ENCODE measurements around the gene TRABD2B. TPM values are rescaled to one million over a fixed set of nuclear protein-coding genes. Genes with fewer than 3 reads are reported as not detected.

TRABD2B gene
- total RNA-seq, 1 experiment from 2014 or later, result 10.3 TPM

DNA sequence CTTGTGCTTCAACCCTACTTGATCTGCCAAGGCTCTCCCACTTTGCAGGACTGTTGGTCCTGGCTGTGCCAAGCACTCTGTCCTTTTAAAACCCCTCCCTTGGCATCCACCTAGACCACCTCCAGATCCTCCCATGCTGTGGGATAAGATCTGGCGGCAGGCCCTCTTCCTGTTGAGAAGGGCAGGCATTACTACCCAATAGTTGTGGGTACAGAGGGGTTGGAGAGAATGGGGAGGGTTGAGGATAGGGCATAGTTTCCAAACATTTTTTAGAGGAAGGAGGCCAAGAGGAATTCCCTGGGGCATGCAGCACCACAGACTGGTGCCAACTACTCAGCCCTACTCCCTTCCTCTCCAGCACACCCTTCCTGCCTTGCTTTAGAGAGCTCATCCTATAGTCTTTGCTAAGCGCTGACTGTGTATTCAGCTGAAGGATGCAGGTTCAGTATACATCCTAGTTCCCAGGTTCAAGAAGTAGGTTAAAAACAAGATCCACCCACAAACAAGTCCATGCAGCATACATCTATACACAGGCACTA is 70.7 kb downstream of the TRABD2B start:
- ChIA-PET CTCF (interaction anchor here (1.6 to 1.8 kb wide), 2 partner anchors 135 to 141 kb away, joined by 4 read pairs; no protein-coding TSS in a partner anchor), POLR2A (no interaction called here)
- Mint-ChIP-seq H3K4me3 (no peak overlapping the region), H3K27me3 (ENCODE audit: low read depth) (no peaks in the 10 kb centered on the region), H3K9me3 (no peaks in the 10 kb centered on the region), H3K4me1 (peaks cover 16% of the 10 kb centered on the region), H3K36me3 (no peaks in the 10 kb centered on the region), H3K27ac (no peak overlapping the region)
- TF ChIP-seq, protein P1, sequence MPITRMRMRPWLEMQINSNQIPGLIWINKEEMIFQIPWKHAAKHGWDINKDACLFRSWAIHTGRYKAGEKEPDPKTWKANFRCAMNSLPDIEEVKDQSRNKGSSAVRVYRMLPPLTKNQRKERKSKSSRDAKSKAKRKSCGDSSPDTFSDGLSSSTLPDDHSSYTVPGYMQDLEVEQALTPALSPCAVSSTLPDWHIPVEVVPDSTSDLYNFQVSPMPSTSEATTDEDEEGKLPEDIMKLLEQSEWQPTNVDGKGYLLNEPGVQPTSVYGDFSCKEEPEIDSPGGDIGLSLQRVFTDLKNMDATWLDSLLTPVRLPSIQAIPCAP (CRISPR knock-in tag; IDR thresholded peaks at IDR 0.05), result no peak
- no peak for TF ChIP-seq HMGXB4 (CRISPR knock-in tag; IDR thresholded peaks at IDR 0.05)
- no peak for TF ChIP-seq RORB (CRISPR knock-in tag; IDR thresholded peaks at IDR 0.05)
- TF ChIP-seq ELF4 (CRISPR knock-in tag; IDR thresholded peaks at IDR 0.05; ENCODE audit: low read depth), result no peak
- DNase-seq (ENCODE audit: low spot score) (no peak), ATAC-seq (no peak)

DNA sequence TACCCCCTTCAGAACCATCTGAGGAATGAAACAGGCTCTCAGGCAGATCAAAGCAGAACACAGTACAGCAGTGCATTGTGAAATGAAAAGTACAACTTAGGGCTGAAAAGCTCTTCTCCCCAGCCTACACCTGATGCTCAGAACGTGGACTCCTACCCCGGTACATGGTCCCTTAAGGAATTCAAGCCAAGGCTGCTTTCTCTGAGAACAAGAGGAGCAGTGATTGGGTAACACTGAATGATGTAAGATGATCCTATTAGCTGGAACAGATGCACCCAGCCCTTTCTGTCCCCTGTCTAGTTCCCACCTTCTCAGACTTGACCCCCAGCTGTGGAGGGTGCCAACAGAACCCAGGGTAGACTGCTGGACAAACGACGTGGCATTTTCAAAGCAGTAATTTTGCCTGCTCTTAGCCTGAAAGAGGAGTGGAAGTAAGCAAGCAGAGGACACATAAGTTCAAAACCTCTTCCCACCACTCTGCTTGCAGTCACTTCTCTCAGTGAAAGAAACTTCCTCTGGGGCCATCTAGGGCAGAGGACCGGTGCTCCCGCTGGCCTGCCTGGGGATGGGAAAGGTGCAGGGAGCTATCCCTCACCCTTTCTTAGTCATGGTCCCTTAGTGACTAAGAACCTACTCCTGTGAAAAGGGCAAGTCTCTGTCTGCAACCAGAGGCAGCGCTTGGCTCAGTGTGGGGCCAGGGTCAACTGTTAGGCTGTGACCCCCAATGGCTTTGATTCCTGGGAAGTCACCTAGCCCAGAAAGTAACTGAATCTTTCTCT is 72.7 kb downstream of the TRABD2B start:
- ChIA-PET CTCF (interaction anchor here (0.6 kb wide), 1 partner anchor 586 kb away, joined by 3 read pairs; no protein-coding TSS in a partner anchor), POLR2A (interaction anchor here (0.6 kb wide), 1 partner anchor 15 kb away, joined by 3 read pairs; no protein-coding TSS in a partner anchor)
- H3K4me3 Mint-ChIP-seq, result no peak overlapping the region
- DNase-seq (ENCODE audit: low spot score) (no peak), ATAC-seq (peak; percentile 64)
- no peak overlapping the region for H3K27ac Mint-ChIP-seq
- peaks cover 10% of the 10 kb centered on the region for H3K4me1 Mint-ChIP-seq
- no peaks in the 10 kb centered on the region for H3K36me3 Mint-ChIP-seq
- H3K9me3 Mint-ChIP-seq, result no peaks in the 10 kb centered on the region
- no peaks in the 10 kb centered on the region for H3K27me3 Mint-ChIP-seq (ENCODE audit: low read depth)
- TF ChIP-seq ZBTB43 (CRISPR knock-in tag; IDR thresholded peaks at IDR 0.05) (no peak), TEAD1 (CRISPR knock-in tag; IDR thresholded peaks at IDR 0.05) (no peak), GRHL2 (CRISPR knock-in tag; IDR thresholded peaks at IDR 0.05; ENCODE audit: insufficient replicate concordance, severe bottlenecking) (no peak), MYBL2 (CRISPR knock-in tag; IDR thresholded peaks at IDR 0.05) (no peak), ZNF512 (CRISPR knock-in tag; IDR thresholded peaks at IDR 0.05; ENCODE audit: borderline replicate concordance) (no peak), TP53 (CRISPR knock-in tag; IDR thresholded peaks at IDR 0.05) (no peak), MXD4 (CRISPR knock-in tag; IDR thresholded peaks at IDR 0.05; ENCODE audit: borderline replicate concordance) (no peak), NR1H2 (CRISPR knock-in tag; IDR thresholded peaks at IDR 0.05) (no peak), SMAD4 (CRISPR knock-in tag; IDR thresholded peaks at IDR 0.05) (no peak), ZNF396 (CRISPR knock-in tag; IDR thresholded peaks at IDR 0.05; ENCODE audit: borderline replicate concordance) (no peak), ATF1 (CRISPR knock-in tag; IDR thresholded peaks at IDR 0.05) (no peak), ZNF671 (CRISPR knock-in tag; IDR thresholded peaks at IDR 0.05) (no peak), ETV6 (CRISPR knock-in tag; IDR thresholded peaks at IDR 0.05) (no peak), ELF4 (CRISPR knock-in tag; IDR thresholded peaks at IDR 0.05; ENCODE audit: low read depth) (no peak), FOXJ3 (CRISPR knock-in tag; IDR thresholded peaks at IDR 0.05; ENCODE audit: borderline replicate concordance) (no peak), ARID4B (CRISPR knock-in tag; IDR thresholded peaks at IDR 0.05; ENCODE audit: borderline replicate concordance) (no peak)
- TF ChIP-seq, protein P1 (CRISPR knock-in tag; IDR thresholded peaks at IDR 0.05), result no peak
- TF ChIP-seq, protein P2, sequence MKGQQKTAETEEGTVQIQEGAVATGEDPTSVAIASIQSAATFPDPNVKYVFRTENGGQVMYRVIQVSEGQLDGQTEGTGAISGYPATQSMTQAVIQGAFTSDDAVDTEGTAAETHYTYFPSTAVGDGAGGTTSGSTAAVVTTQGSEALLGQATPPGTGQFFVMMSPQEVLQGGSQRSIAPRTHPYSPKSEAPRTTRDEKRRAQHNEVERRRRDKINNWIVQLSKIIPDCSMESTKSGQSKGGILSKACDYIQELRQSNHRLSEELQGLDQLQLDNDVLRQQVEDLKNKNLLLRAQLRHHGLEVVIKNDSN (CRISPR knock-in tag; IDR thresholded peaks at IDR 0.05), result no peak

Data from WTC11 (cell line).